B cell (primary cell): Measurements from ENCODE around the gene EGFL8. TPM values are rescaled to one million over a fixed set of nuclear protein-coding genes. Genes with fewer than 3 reads are reported as not detected.

ENCODE experiments used
- ATAC-seq: fragments of 200-7000 bp; cut with Tn5 transposase; one replicate; pipeline ENCODE4 v1.10.0; 2021; ENCODE audit warnings: low read depth, mild to moderate bottlenecking, moderate number of reproducible peaks, moderate library complexity
- CTCF ChIA-PET: fragments of 350-600 bp; sonication (Branson Sonifier 250); formaldehyde crosslinking; loops from one replicate; lab custom pipeline; 2021; ENCODE audit warnings: antibody characterized with exemption, inconsistent platforms; lab: Charles Lee
- POLR2A ChIA-PET: fragments of 350-600 bp; sonication (Branson Sonifier 250); formaldehyde crosslinking; loops from one replicate; lab custom pipeline; 2021; ENCODE audit warnings: antibody characterized with exemption; lab: Charles Lee
- DNase-seq: peaks from one replicate; pipeline ENCODE4 v3.0.0; 2013
- H2AFZ ChIP-seq: 2 replicates; pipeline ENCODE4 v1.6.1; 2012; ENCODE audit warnings: mild to moderate bottlenecking, low read depth, low read length; ENCODE audit not compliant: insufficient read depth, poor library complexity, severe bottlenecking
- H3K27ac ChIP-seq, 2 donors: 1 replicate in 1 of 2; 2 replicates in 1 of 2; pipeline ENCODE4 v1.5.1; 2012 to 2013; ENCODE audit warnings: low read length in 2 of 2, mild to moderate bottlenecking in 2 of 2, moderate library complexity in 1 of 2
- H3K27me3 ChIP-seq, 4 experiments: fragments of 200-600 bp in 1 of 4; sonication (generic) in 1 of 4; replicated peaks in 1 of 4; 1 replicate in 2 of 4; 2 replicates in 2 of 4; pipeline versions ENCODE4 v1.6.1 to v1.7.0; 2013 to 2016; ENCODE audit warnings: low read length in 3 of 4, mild to moderate bottlenecking in 2 of 4, mixed read lengths in 1 of 4, moderate library complexity in 1 of 4; ENCODE audit not compliant: insufficient read depth in 4 of 4, control insufficient read depth in 3 of 4; ENCODE audit errors: control extremely low read depth in 1 of 4
- H3K36me3 ChIP-seq, 2 experiments: replicated peaks in 1 of 2; 1 replicate in 1 of 2; 2 replicates in 1 of 2; pipeline versions ENCODE4 v1.6.1 to v1.7.1; 2013; ENCODE audit warnings: low read length in 1 of 2; ENCODE audit not compliant: insufficient read depth in 2 of 2, control insufficient read depth in 1 of 2; ENCODE audit errors: control extremely low read depth in 1 of 2, extremely low read depth in 1 of 2
- H3K4me1 ChIP-seq, 2 donors: fragments of 200-600 bp in 1 of 2; sonication (generic) in 1 of 2; 1 replicate in 1 of 2; 2 replicates in 1 of 2; pipeline versions ENCODE4 v1.5.1 to v1.6.1; 2013 to 2017; ENCODE audit warnings: low read length in 2 of 2; ENCODE audit not compliant: control insufficient read depth in 2 of 2, insufficient read depth in 2 of 2
- H3K4me2 ChIP-seq: replicated peaks from 2 replicates; pipeline ENCODE3; 2012; ENCODE audit warnings: mild to moderate bottlenecking, low read depth, low read length; ENCODE audit not compliant: poor library complexity, severe bottlenecking
- H3K4me3 ChIP-seq, 5 experiments: fragments of 200-600 bp in 1 of 5; sonication (generic) in 1 of 5; 1 replicate in 3 of 5; 2 replicates in 2 of 5; pipeline versions ENCODE4 v1.5.1 to v1.7.0; 2011 to 2016; ENCODE audit warnings: low read length in 4 of 5, mild to moderate bottlenecking in 4 of 5, low read depth in 2 of 5, control low read depth in 1 of 5, moderate library complexity in 1 of 5; ENCODE audit not compliant: insufficient read depth in 1 of 5; ENCODE audit errors: control extremely low read depth in 1 of 5, extremely low read depth in 1 of 5
- H3K79me2 ChIP-seq: fragments of 200-600 bp; sonication (generic); one replicate; pipeline ENCODE4 v1.6.0; 2016; ENCODE audit warnings: low read length; ENCODE audit not compliant: control insufficient read depth, insufficient read depth
- H3K9ac ChIP-seq: fragments of 200-600 bp; sonication (generic); 2 replicates; pipeline ENCODE4 v1.6.1; 2017; ENCODE audit warnings: mild to moderate bottlenecking, low read length, moderate library complexity
- H3K9me3 ChIP-seq, 3 donors: one replicate each; pipeline versions ENCODE4 v1.6.1 to v1.7.1; 2013; ENCODE audit warnings: low read length in 2 of 3; ENCODE audit not compliant: control insufficient read depth in 2 of 3, insufficient read depth in 1 of 3; ENCODE audit errors: control extremely low read depth in 1 of 3
- H4K20me1 ChIP-seq: 2 replicates; pipeline ENCODE4 v1.6.0; 2012; ENCODE audit warnings: mild to moderate bottlenecking, low read length; ENCODE audit not compliant: insufficient read depth, control insufficient read depth, poor library complexity, severe bottlenecking
- H3K27ac Mint-ChIP-seq: one replicate; pipeline ENCODE4 v1.8.0; 2021; ENCODE audit warnings: mixed read lengths
- H3K27me3 Mint-ChIP-seq: one replicate; pipeline ENCODE4 v1.8.0; 2021; ENCODE audit warnings: mixed read lengths
- H3K4me1 Mint-ChIP-seq: one replicate; pipeline ENCODE4 v1.8.0; 2021; ENCODE audit warnings: mixed read lengths
- H3K4me3 Mint-ChIP-seq: one replicate; pipeline ENCODE4 v1.8.0; 2021; ENCODE audit warnings: mixed read lengths
- H3K9me3 Mint-ChIP-seq: one replicate; pipeline ENCODE4 v1.8.0; 2022; ENCODE audit warnings: mixed read lengths; ENCODE audit not compliant: insufficient read depth
- CTCF ChIP-seq: fragments of 200-600 bp; IDR thresholded peaks from one replicate; pipeline ENCODE4 v1.8.0; 2022; ENCODE audit warnings: antibody characterized with exemption, mild to moderate bottlenecking
- WGBS: methylation state at CpG from one replicate; pipeline ENCODE4 v1.1.5; 2013; ENCODE audit warnings: missing lambda C conversion rate; ENCODE audit not compliant: insufficient coverage; 5-methylcytosine and 5-hydroxymethylcytosine counted together
- intact Hi-C: fragments of 100-400 bp; cut with micrococcal nuclease; formaldehyde crosslinking; loops from one replicate; pipeline ENCODE4 v1.10.0; 2022
- polyA plus RNA-seq: library from polyadenylated mRNA; depleted of rRNA; stranded (reverse); fragments of >200 nt; gene quantifications from 2 replicates; pipeline ENCODE4 v1.2.3, GENCODE V29; 2012
- total RNA-seq, 2 donors: library from RNA; stranded (reverse); fragments of 120-200 nt in 1 of 2; gene quantifications; 1 replicate in 1 of 2; 2 replicates in 1 of 2; pipeline versions ENCODE4 v1.2.3 to v1.2.4, GENCODE V29; 2013 to 2022

The EGFL8 gene
- total and polyA plus RNA-seq, 2 donors (not counting 1 experiment from before 2014, with no cell fraction given): 0.91 to 3.9 TPM

GRCh38 chr6:32166411-32167061 is 2.1 kb downstream of the EGFL8 start:
- peak; percentile 18 for DNase-seq
- H3K27ac Mint-ChIP-seq: no peak overlapping the region
- CTCF ChIA-PET: no interaction called here

More at GRCh38 chr6:32166411-32167061, 2.1 kb downstream of the EGFL8 start:
- no peaks in the 10 kb centered on the region for H3K79me2 ChIP-seq
- no peak for TF ChIP-seq CTCF
- no peaks in the 10 kb centered on the region for H4K20me1 ChIP-seq
- no peak overlapping the region for H3K4me3 ChIP-seq
- no peaks in the 10 kb centered on the region for H3K9me3 ChIP-seq
- ATAC-seq: no peak
- H3K9ac ChIP-seq: no peak overlapping the region
- intact Hi-C loops: no loop called here
- Mint-ChIP-seq H3K4me3 (no peak overlapping the region), H3K9me3 (no peaks in the 10 kb centered on the region), H3K4me1 (peaks cover 8% of the 10 kb centered on the region), H3K27me3 (no peaks in the 10 kb centered on the region)
- no peak overlapping the region for H3K4me2 ChIP-seq
- no peak overlapping the region for H3K27ac ChIP-seq
- H2AFZ ChIP-seq: no peak overlapping the region
- peaks cover 0 to 6% of the 10 kb centered on the region in 2 donors for H3K4me1 ChIP-seq
- peaks cover 7 to 23% of the 10 kb centered on the region in 2 experiments for H3K36me3 ChIP-seq
- H3K27me3 ChIP-seq: no peaks in the 10 kb centered on the region
- WGBS: 98% methylated on average over 26 of the region's 30 CpGs
- POLR2A ChIA-PET: no interaction called here
